ENCODE data around the gene DUSP9.

The DUSP9 gene

GRCh38 chrX:153635788-153636668, 11.0 kb upstream of the DUSP9 start:
- no peak for DNase-seq (ENCODE audit: low read depth in 4 of 4, low spot score in 1 of 4)

GRCh38 chrX:153636716-153637115, 10.3 kb upstream of the DUSP9 start:
- no peak for DNase-seq (ENCODE audit: low read depth in 4 of 4, low spot score in 1 of 4)

GRCh38 chrX:153637121-153638040, 9.6 kb upstream of the DUSP9 start:
- DNase-seq (ENCODE audit: low read depth in 4 of 4, low spot score in 1 of 4): no peak

- no peak for DNase-seq (ENCODE audit: low read depth in 4 of 4, low spot score in 1 of 4)
Measured at GRCh38 chrX:153638041-153638371, 9.0 kb upstream of the DUSP9 start.

GRCh38 chrX:153638436-153639176, 8.4 kb upstream of the DUSP9 start:
- no peak for DNase-seq (ENCODE audit: low read depth in 4 of 4, low spot score in 1 of 4)

- DNase-seq (ENCODE audit: low read depth in 4 of 4, low spot score in 1 of 4): no peak
Measured at GRCh38 chrX:153639177-153640044, 7.6 kb upstream of the DUSP9 start.

GRCh38 chrX:153640045-153640686, 6.8 kb upstream of the DUSP9 start:
- DNase-seq (ENCODE audit: low read depth in 4 of 4, low spot score in 1 of 4): no peak

GRCh38 chrX:153640736-153641575, 6.0 kb upstream of the DUSP9 start:
- no peak for DNase-seq (ENCODE audit: low read depth in 4 of 4, low spot score in 1 of 4)

GRCh38 chrX:153641627-153642026, 5.4 kb upstream of the DUSP9 start:
- DNase-seq (ENCODE audit: low read depth in 4 of 4, low spot score in 1 of 4): no peak

- DNase-seq (ENCODE audit: low read depth in 4 of 4, low spot score in 1 of 4): no peak
Measured at GRCh38 chrX:153642051-153642654, 4.8 kb upstream of the DUSP9 start.

GRCh38 chrX:153642655-153643430, 4.2 kb upstream of the DUSP9 start:
- DNase-seq (ENCODE audit: low read depth in 4 of 4, low spot score in 1 of 4): no peak

GRCh38 chrX:153643431-153644351, 3.3 kb upstream of the DUSP9 start:
- no peak for DNase-seq (ENCODE audit: low read depth in 4 of 4, low spot score in 1 of 4)

- no peak for DNase-seq (ENCODE audit: low read depth in 4 of 4, low spot score in 1 of 4)
Measured at GRCh38 chrX:153644356-153645125, 2.5 kb upstream of the DUSP9 start.

- no peak for DNase-seq (ENCODE audit: low read depth in 4 of 4, low spot score in 1 of 4)
Measured at GRCh38 chrX:153645151-153645550, 1.9 kb upstream of the DUSP9 start.

GRCh38 chrX:153645921-153646488, 998 bp upstream of the DUSP9 start:
- no peak for DNase-seq (ENCODE audit: low read depth in 4 of 4, low spot score in 1 of 4)
